HCT116 (cell line): ENCODE data around the gene FAAP24. TPM values are rescaled to one million over a fixed set of nuclear protein-coding genes. Genes with fewer than 3 reads are reported as not detected.
"Not testable (repeated sequence)": the region's sequence is repeated elsewhere in the genome, so short reads cannot be mapped to it uniquely, and the experiment has no call there.

Experiments used
- ATAC-seq: fragments of 200-7000 bp; cut with Tn5 transposase; 2 replicates; pipeline ENCODE4 v1.9.1; 2020; ENCODE audit warnings: mild to moderate bottlenecking, moderate library complexity
- BruUV-seq: library from RNA; stranded (reverse); fragments of 400-500 nt; replicated peaks from 2 replicates; lab custom pipeline; 2021; lab: Mats Ljungman, UMichigan
- CTCF ChIA-PET: fragments of 300-600 bp; sonication (Branson Sonifier 250); formaldehyde crosslinking; loops from one replicate; lab custom pipeline; 2021; ENCODE audit warnings: antibody characterized with exemption; lab: Charles Lee
- POLR2A ChIA-PET: fragments of 300-600, 350-600 bp; sonication (Branson Sonifier 250); formaldehyde crosslinking; loops from one replicate; lab custom pipeline; 2021; ENCODE audit warnings: antibody characterized with exemption; lab: Charles Lee
- RAD21 ChIA-PET, 2 experiments: fragments of 300-600 bp; sonication (Branson Sonifier 250); formaldehyde crosslinking; loops; one replicate each; lab custom pipeline; 2023; ENCODE audit warnings: low total read pairs in 2 of 2; ENCODE audit not compliant: uncharacterized antibody in 2 of 2, unreplicated experiment in 2 of 2, low non-redundant PET in 1 of 2; lab: Charles Lee
- DNase-seq: peaks from one replicate; pipeline ENCODE4 v3.0.0-alpha.2; 2010; ENCODE audit warnings: low read depth, low spot score
- H2AFZ ChIP-seq: fragments of 200-600 bp; shearing (Covaris generic), sonication (generic); 2 replicates; pipeline ENCODE4 v1.6.1; 2017; ENCODE audit warnings: low read depth, mixed run types, mixed read lengths, antibody characterized with exemption, low read length; ENCODE audit not compliant: poor library complexity, severe bottlenecking
- H3K27ac ChIP-seq: 2 replicates; pipeline ENCODE4 v1.5.1; 2012; ENCODE audit warnings: low read depth, low read length
- H3K27me3 ChIP-seq: fragments of 200-600 bp; sonication (generic); 2 replicates; pipeline ENCODE4 v1.6.1; 2016; ENCODE audit warnings: mixed run types, low read length, mixed read lengths; ENCODE audit not compliant: insufficient read depth
- H3K36me3 ChIP-seq, 2 experiments: fragments of 200-500 bp in 1 of 2; fragments of 200-600 bp in 1 of 2; sonication (Bioruptor generic) in 1 of 2; sonication (generic) in 1 of 2; 2 replicates each; pipeline versions ENCODE4 v1.5.1 to v1.6.1; 2014 to 2016; ENCODE audit warnings: low read length in 2 of 2, inconsistent platforms in 1 of 2, mixed read lengths in 1 of 2, mixed run types in 1 of 2; ENCODE audit not compliant: insufficient read depth in 2 of 2, control insufficient read depth in 1 of 2
- H3K4me1 ChIP-seq, 2 experiments: fragments of 200-600 bp in 1 of 2; sonication (generic) in 1 of 2; 2 replicates each; pipeline versions ENCODE4 v1.5.1 to v1.6.1; 2012 to 2017; ENCODE audit warnings: low read length in 2 of 2, inconsistent platforms in 1 of 2, mild to moderate bottlenecking in 1 of 2, mixed read lengths in 1 of 2, mixed run types in 1 of 2, moderate library complexity in 1 of 2; ENCODE audit not compliant: insufficient read depth in 2 of 2, control insufficient read depth in 1 of 2
- H3K4me2 ChIP-seq: fragments of 200-600 bp; sonication (generic); 2 replicates; pipeline ENCODE4 v1.6.1; 2017; ENCODE audit warnings: mixed run types, low read length, mixed read lengths
- H3K4me3 ChIP-seq, 2 experiments: fragments of 200-600 bp in 1 of 2; sonication (generic) in 1 of 2; replicated peaks in 1 of 2; 2 replicates each; pipeline ENCODE4 v1.5.1; 2011 to 2016; ENCODE audit warnings: low read length in 2 of 2, control low read depth in 1 of 2, low read depth in 1 of 2, mild to moderate bottlenecking in 1 of 2, mixed read lengths in 1 of 2, mixed run types in 1 of 2
- H3K79me2 ChIP-seq: fragments of 200-600 bp; sonication (generic); 2 replicates; pipeline ENCODE4 v1.6.1; 2017; ENCODE audit warnings: mild to moderate bottlenecking, mixed run types, low read length, moderate library complexity, mixed read lengths; ENCODE audit not compliant: insufficient read depth
- H3K9ac ChIP-seq: fragments of 200-600 bp; sonication (generic); 2 replicates; pipeline ENCODE4 v1.6.1; 2016; ENCODE audit warnings: low read length, mixed read lengths
- H3K9me2 ChIP-seq: fragments of 200-600 bp; sonication (generic), shearing (Covaris generic); 2 replicates; pipeline ENCODE4 v1.6.1; 2017; ENCODE audit warnings: mixed run types, mild to moderate bottlenecking, moderate library complexity; ENCODE audit not compliant: insufficient read depth
- H3K9me3 ChIP-seq, 2 experiments: fragments of 200-500 bp in 1 of 2; fragments of 200-600 bp in 1 of 2; sonication (Bioruptor generic) in 1 of 2; sonication (generic) in 1 of 2; 2 replicates each; pipeline ENCODE4 v1.6.1; 2014 to 2017; ENCODE audit warnings: low read length in 2 of 2, mixed read lengths in 2 of 2, inconsistent platforms in 1 of 2, low read depth in 1 of 2, mild to moderate bottlenecking in 1 of 2, mixed run types in 1 of 2, moderate library complexity in 1 of 2; ENCODE audit not compliant: control insufficient read depth in 1 of 2, insufficient read depth in 1 of 2
- H4K20me1 ChIP-seq: fragments of 200-600 bp; sonication (generic), shearing (Covaris generic); 2 replicates; pipeline ENCODE4 v1.6.1; 2017; ENCODE audit warnings: mixed run types, mild to moderate bottlenecking, moderate library complexity; ENCODE audit not compliant: insufficient read depth
- EZH2phosphoT487 ChIP-seq: fragments of 200-600 bp; IDR thresholded peaks from 2 replicates; pipeline ENCODE4 v1.6.1; 2018; ENCODE audit warnings: antibody characterized with exemption, borderline replicate concordance
- POLR2AphosphoS5 ChIP-seq: IDR thresholded peaks from 2 replicates; pipeline ENCODE4 v1.6.1; 2011; ENCODE audit warnings: mild to moderate bottlenecking, low read depth, low read length, moderate library complexity
- SRF ChIP-seq: IDR thresholded peaks from 2 replicates; pipeline ENCODE4 v1.6.1; 2012; ENCODE audit warnings: low read depth
- TCF7L2 ChIP-seq: IDR thresholded peaks from 2 replicates; pipeline ENCODE4 v1.7.0; 2011; ENCODE audit warnings: borderline replicate concordance, inconsistent platforms; ENCODE audit not compliant: insufficient read depth, insufficient read length; ENCODE audit errors: extremely low read depth
- ZBTB33 ChIP-seq: IDR thresholded peaks from 2 replicates; pipeline ENCODE4 v1.6.1; 2011; ENCODE audit warnings: mild to moderate bottlenecking, low read length, moderate library complexity; ENCODE audit not compliant: insufficient replicate concordance; ENCODE audit errors: extremely low read depth
- intact Hi-C: fragments of 100-400 bp; cut with micrococcal nuclease; formaldehyde crosslinking; loops from 2 replicates; pipeline ENCODE4 v1.10.0; 2022
- total RNA-seq: library from RNA; stranded (reverse); gene quantifications from one replicate; pipeline ENCODE4 v1.2.1, GENCODE V29; 2021; ENCODE audit not compliant: unreplicated experiment

Gene FAAP24
- total RNA-seq, 1 experiment from 2014 or later, result 4.9 TPM

DNA sequence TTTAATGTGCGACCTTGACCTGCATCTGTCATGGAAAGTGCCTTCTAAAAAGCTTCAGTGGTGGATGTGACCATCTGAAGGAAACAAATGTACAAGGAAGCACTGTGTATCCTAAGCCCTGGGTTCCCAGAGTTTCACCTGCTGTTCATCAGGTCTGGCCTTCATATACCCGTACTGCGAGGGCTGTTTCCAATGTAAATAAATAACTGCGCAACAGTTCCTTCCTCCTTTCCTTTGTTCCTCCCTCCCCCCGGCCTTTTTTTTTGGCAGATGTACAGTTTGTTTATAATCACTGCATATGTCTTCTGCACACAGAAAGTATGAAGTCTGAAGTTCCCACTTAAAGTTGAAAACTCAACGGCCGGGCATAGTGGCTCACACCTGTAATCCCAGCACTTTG, 5.2 kb downstream of the FAAP24 start:
- Histone ChIP-seq H3K4me1 (peaks cover 0 to 7% of the 10 kb centered on the region in 2 experiments; a peak in 3 of 4 replicates), H3K9me2 (no peaks in the 10 kb centered on the region), H3K27ac (no peak overlapping the region), H3K27me3 (no peaks in the 10 kb centered on the region), H4K20me1 (no peaks in the 10 kb centered on the region), H3K79me2 (no peaks in the 10 kb centered on the region), H3K4me3 (no peak overlapping the region), H3K9ac (no peak overlapping the region), H2AFZ (no peak overlapping the region), H3K36me3 (peaks cover 9 to 16% of the 10 kb centered on the region in 2 experiments; a peak in 3 of 4 replicates), H3K9me3 (no peaks in the 10 kb centered on the region), H3K4me2 (no peak overlapping the region)
- DNase-seq (no peak), ATAC-seq (no peak)
- POLR2A ChIA-PET, result no interaction called here
- no TSS peak for BruUV-seq
- RAD21 ChIA-PET, result no interaction called here
- no peak for TF ChIP-seq POLR2AphosphoS5
- TF ChIP-seq SRF, result no peak
- no peak for TF ChIP-seq EZH2phosphoT487
- no peak for TF ChIP-seq TCF7L2
- no peak for TF ChIP-seq ZBTB33
- CTCF ChIA-PET, result interaction anchor here (0.6 to 1.2 kb wide), 2 partner anchors 79 to 140 kb away, joined by 4 to 5 read pairs; no protein-coding TSS in a partner anchor
- intact Hi-C loops, result no loop called here

GRCh38 chr19:32977813-32978212, 5.8 kb downstream of the FAAP24 start:
- CTCF ChIA-PET, result interaction anchor here (0.6 to 1.3 kb wide), 2 partner anchors 78 to 141 kb away, joined by 3 to 5 read pairs; no protein-coding TSS in a partner anchor
- H4K20me1 ChIP-seq, H3K9me2 ChIP-seq, H2AFZ ChIP-seq, BruUV-seq, H3K79me2 ChIP-seq, H3K27me3 ChIP-seq, H3K9ac ChIP-seq, intact Hi-C loops, H3K4me3 ChIP-seq, H3K4me1 ChIP-seq, H3K27ac ChIP-seq, POLR2A ChIA-PET, H3K4me2 ChIP-seq, ATAC-seq, RAD21 ChIA-PET, DNase-seq, H3K9me3 ChIP-seq: not testable (repeated sequence)
- H3K36me3 ChIP-seq, result peaks cover 9 to 16% of the 10 kb centered on the region in 2 experiments; a peak in 3 of 4 replicates

DNA sequence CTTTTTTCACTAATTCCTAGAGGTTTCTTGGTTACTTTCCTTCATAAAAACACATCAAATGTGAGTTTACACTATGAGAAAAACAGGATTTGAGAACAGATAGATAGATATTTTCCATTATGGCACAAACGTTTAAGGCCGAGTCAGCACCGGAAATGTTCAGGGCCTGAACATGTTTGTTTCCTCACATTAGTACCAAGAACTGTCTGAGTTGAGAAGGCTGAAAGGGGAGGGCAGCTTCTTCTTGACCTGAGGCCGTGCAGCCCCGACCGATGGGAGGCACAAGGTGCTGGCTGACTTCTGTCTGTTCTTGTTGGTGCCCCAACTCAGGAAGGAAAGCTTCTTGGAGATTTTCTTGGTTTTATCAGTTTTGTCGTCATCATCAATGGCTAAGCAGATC, 7.8 kb downstream of the FAAP24 start:
- H3K4me2 ChIP-seq, H3K4me1 ChIP-seq, H3K79me2 ChIP-seq, RAD21 ChIA-PET, POLR2A ChIA-PET, ATAC-seq, BruUV-seq, intact Hi-C loops, H3K4me3 ChIP-seq, H3K27me3 ChIP-seq, CTCF ChIA-PET, H3K9me2 ChIP-seq, H3K27ac ChIP-seq, H2AFZ ChIP-seq, DNase-seq, H3K9me3 ChIP-seq, H3K9ac ChIP-seq, H4K20me1 ChIP-seq: not testable (repeated sequence)
- peaks cover 9 to 16% of the 10 kb centered on the region in 2 experiments; a peak in 3 of 4 replicates for H3K36me3 ChIP-seq
